ENCODE measurements around the gene MEIS2. TPM values are rescaled to one million over a fixed set of nuclear protein-coding genes. Genes with fewer than 3 reads are reported as not detected.

Gene MEIS2
- total RNA-seq, 5 donors from 2014 or later (not counting 1 experiment from before 2014, with no cell fraction given), result 0.38 to 0.54 TPM; not detected in 3

- ChIA-PET POLR2A (no interaction called here), CTCF (no interaction called here)
- H3K4me3 ChIP-seq (ENCODE audit: control insufficient read depth in 1 of 2, extremely low read depth in 1 of 2, low read length in 1 of 2), result no peak overlapping the region
- DNase-seq, result no peak
- no peak overlapping the region for H3K27ac Mint-ChIP-seq
- H3K27me3 ChIP-seq (replicated peaks in 1 of 2; ENCODE audit: control insufficient read depth in 2 of 2, extremely low read depth in 1 of 2, insufficient read depth in 2 of 2, low read length in 1 of 2), result peaks cover 36 to 43% of the 10 kb centered on the region in 2 experiments
- H3K27ac ChIP-seq (ENCODE audit: low read length), result no peak overlapping the region
- H3K36me3 Mint-ChIP-seq, result no peaks in the 10 kb centered on the region
- H3K9me3 Mint-ChIP-seq, result no peaks in the 10 kb centered on the region
- 46% methylated on average over 5 of the region's 13 CpGs for WGBS (ENCODE audit: insufficient coverage)
- no peaks in the 10 kb centered on the region for H3K36me3 ChIP-seq (ENCODE audit: control insufficient read depth in 2 of 2, extremely low read depth in 1 of 2, insufficient read depth in 1 of 2, low read length in 1 of 2)
- ATAC-seq (replicated peaks in 1 of 4), result no peak
- peaks cover 8 to 29% (median 14%) of the 10 kb centered on the region in 3 donors for H3K4me1 Mint-ChIP-seq
- no peak overlapping the region for H3K4me3 Mint-ChIP-seq
- H3K27me3 Mint-ChIP-seq, result peaks cover 87 to 90% of the 10 kb centered on the region in 2 donors
- no peaks in the 10 kb centered on the region for H3K9me3 ChIP-seq
- peaks cover 0 to 10% of the 10 kb centered on the region in 2 experiments for H3K4me1 ChIP-seq (ENCODE audit: control insufficient read depth in 1 of 2, extremely low read depth in 1 of 2, insufficient read depth in 2 of 2, low read length in 2 of 2)
Measured at GRCh38 chr15:36886191-36886590, 214.2 kb downstream of the MEIS2 start.

- no peaks in the 10 kb centered on the region for H3K9me3 Mint-ChIP-seq
- H3K27ac ChIP-seq (ENCODE audit: low read length), result no peak overlapping the region
Measured at GRCh38 chr15:36885771-36886170, 214.6 kb downstream of the MEIS2 start.

GRCh38 chr15:36884936-36885635 is 215.3 kb downstream of the MEIS2 start:
- Mint-ChIP-seq H3K27ac (no peak overlapping the region), H3K27me3 (peaks cover 87 to 93% of the 10 kb centered on the region in 2 donors), H3K4me1 (peaks cover 8 to 29% (median 14%) of the 10 kb centered on the region in 3 donors), H3K36me3 (no peaks in the 10 kb centered on the region), H3K9me3 (no peaks in the 10 kb centered on the region), H3K4me3 (no peak overlapping the region)
- H3K27me3 ChIP-seq (replicated peaks in 1 of 2; ENCODE audit: control insufficient read depth in 2 of 2, extremely low read depth in 1 of 2, insufficient read depth in 2 of 2, low read length in 1 of 2), result peaks cover 43 to 49% of the 10 kb centered on the region in 2 experiments
- ATAC-seq (replicated peaks in 1 of 4) (no peak), DNase-seq (no peak)
- peaks cover 0 to 12% of the 10 kb centered on the region in 2 experiments for H3K4me1 ChIP-seq (ENCODE audit: control insufficient read depth in 1 of 2, extremely low read depth in 1 of 2, insufficient read depth in 2 of 2, low read length in 2 of 2)
- H3K9me3 ChIP-seq, result no peaks in the 10 kb centered on the region
- ChIA-PET CTCF (no interaction called here), POLR2A (no interaction called here)
- no peaks in the 10 kb centered on the region for H3K36me3 ChIP-seq (ENCODE audit: control insufficient read depth in 2 of 2, extremely low read depth in 1 of 2, insufficient read depth in 1 of 2, low read length in 1 of 2)
- WGBS (ENCODE audit: insufficient coverage), result no CpG with 5 or more reads among the region's 7 CpGs
- no peak overlapping the region for H3K27ac ChIP-seq (ENCODE audit: low read length)
- no peak overlapping the region for H3K4me3 ChIP-seq (ENCODE audit: control insufficient read depth in 1 of 2, extremely low read depth in 1 of 2, low read length in 1 of 2)

More at GRCh38 chr15:36885771-36886170, 214.6 kb downstream of the MEIS2 start:
- peaks cover 8 to 29% (median 14%) of the 10 kb centered on the region in 3 donors for H3K4me1 Mint-ChIP-seq
- POLR2A ChIA-PET, result no interaction called here
- no peak overlapping the region for H3K4me3 ChIP-seq (ENCODE audit: control insufficient read depth in 1 of 2, extremely low read depth in 1 of 2, low read length in 1 of 2)
- no peaks in the 10 kb centered on the region for H3K36me3 Mint-ChIP-seq
- WGBS (ENCODE audit: insufficient coverage), result 28% methylated on average over 3 of the region's 3 CpGs
- H3K4me1 ChIP-seq (ENCODE audit: control insufficient read depth in 1 of 2, extremely low read depth in 1 of 2, insufficient read depth in 2 of 2, low read length in 2 of 2), result peaks cover 0 to 10% of the 10 kb centered on the region in 2 experiments
- CTCF ChIA-PET, result no interaction called here
- no peak overlapping the region for H3K27ac Mint-ChIP-seq
- H3K27me3 ChIP-seq (replicated peaks in 1 of 2; ENCODE audit: control insufficient read depth in 2 of 2, extremely low read depth in 1 of 2, insufficient read depth in 2 of 2, low read length in 1 of 2), result peaks cover 36 to 48% of the 10 kb centered on the region in 2 experiments
- H3K27me3 Mint-ChIP-seq, result peaks cover 88 to 90% of the 10 kb centered on the region in 2 donors
- no peak for ATAC-seq (replicated peaks in 1 of 4)
- H3K36me3 ChIP-seq (ENCODE audit: control insufficient read depth in 2 of 2, extremely low read depth in 1 of 2, insufficient read depth in 1 of 2, low read length in 1 of 2), result no peaks in the 10 kb centered on the region
- H3K4me3 Mint-ChIP-seq, result no peak overlapping the region
- no peaks in the 10 kb centered on the region for H3K9me3 ChIP-seq
- no peak for DNase-seq

- no peaks in the 10 kb centered on the region for H3K36me3 Mint-ChIP-seq
- H3K4me3 Mint-ChIP-seq, result no peak overlapping the region
- peaks cover 87 to 94% of the 10 kb centered on the region in 2 donors for H3K27me3 Mint-ChIP-seq
- no peak overlapping the region for H3K27ac ChIP-seq (ENCODE audit: low read length)
- CTCF ChIA-PET, result no interaction called here
- POLR2A ChIA-PET, result no interaction called here
- no CpG with 5 or more reads among the region's 3 CpGs for WGBS (ENCODE audit: insufficient coverage)
- peaks cover 8 to 29% (median 14%) of the 10 kb centered on the region in 3 donors for H3K4me1 Mint-ChIP-seq
- peaks cover 0 to 12% of the 10 kb centered on the region in 2 experiments for H3K4me1 ChIP-seq (ENCODE audit: control insufficient read depth in 1 of 2, extremely low read depth in 1 of 2, insufficient read depth in 2 of 2, low read length in 2 of 2)
- ATAC-seq (replicated peaks in 1 of 4) (no peak), DNase-seq (no peak)
- H3K36me3 ChIP-seq (ENCODE audit: control insufficient read depth in 2 of 2, extremely low read depth in 1 of 2, insufficient read depth in 1 of 2, low read length in 1 of 2), result no peaks in the 10 kb centered on the region
- no peak overlapping the region for H3K27ac Mint-ChIP-seq
- H3K27me3 ChIP-seq (replicated peaks in 1 of 2; ENCODE audit: control insufficient read depth in 2 of 2, extremely low read depth in 1 of 2, insufficient read depth in 2 of 2, low read length in 1 of 2), result peaks cover 49 to 54% of the 10 kb centered on the region in 2 experiments
- no peaks in the 10 kb centered on the region for H3K9me3 Mint-ChIP-seq
- H3K9me3 ChIP-seq, result no peaks in the 10 kb centered on the region
- no peak overlapping the region for H3K4me3 ChIP-seq (ENCODE audit: control insufficient read depth in 1 of 2, extremely low read depth in 1 of 2, low read length in 1 of 2)
Measured at GRCh38 chr15:36884518-36884875, 215.9 kb downstream of the MEIS2 start.

GRCh38 chr15:36883713-36884517 is 216.4 kb downstream of the MEIS2 start:
- WGBS (ENCODE audit: insufficient coverage), result 9% methylated on average over 24 of the region's 27 CpGs

GRCh38 chr15:36882487-36883131 is 217.7 kb downstream of the MEIS2 start:
- Mint-ChIP-seq H3K27me3 (peaks cover 89 to 94% of the 10 kb centered on the region in 2 donors), H3K9me3 (peaks cover 0 to 4% (median 0%) of the 10 kb centered on the region in 3 donors), H3K4me1 (peaks cover 12 to 40% (median 20%) of the 10 kb centered on the region in 3 donors), H3K4me3 (no peak overlapping the region), H3K27ac (no peak overlapping the region), H3K36me3 (no peaks in the 10 kb centered on the region)
- Histone ChIP-seq H3K4me3 (ENCODE audit: control insufficient read depth in 1 of 2, extremely low read depth in 1 of 2, low read length in 1 of 2) (no peak overlapping the region), H3K4me1 (ENCODE audit: control insufficient read depth in 1 of 2, extremely low read depth in 1 of 2, insufficient read depth in 2 of 2, low read length in 2 of 2) (peaks cover 0 to 16% of the 10 kb centered on the region in 2 experiments), H3K9me3 (no peaks in the 10 kb centered on the region), H3K36me3 (ENCODE audit: control insufficient read depth in 2 of 2, extremely low read depth in 1 of 2, insufficient read depth in 1 of 2, low read length in 1 of 2) (no peaks in the 10 kb centered on the region), H3K27me3 (replicated peaks in 1 of 2; ENCODE audit: control insufficient read depth in 2 of 2, extremely low read depth in 1 of 2, insufficient read depth in 2 of 2, low read length in 1 of 2) (peaks cover 50 to 59% of the 10 kb centered on the region in 2 experiments), H3K27ac (ENCODE audit: low read length) (no peak overlapping the region)
- CTCF ChIA-PET, result interaction anchor here in 1 of 2 donors (0.6 to 0.7 kb wide), 2 partner anchors 23 to 172 kb away, joined by 3 read pairs; no protein-coding TSS in a partner anchor
- 10% methylated on average over 15 of the region's 27 CpGs for WGBS (ENCODE audit: insufficient coverage)
- ATAC-seq (replicated peaks in 1 of 4) (no peak), DNase-seq (no peak)
- POLR2A ChIA-PET, result no interaction called here

More at GRCh38 chr15:36883713-36884517, 216.4 kb downstream of the MEIS2 start:
- Histone ChIP-seq H3K27ac (ENCODE audit: low read length) (no peak overlapping the region), H3K4me3 (ENCODE audit: control insufficient read depth in 1 of 2, extremely low read depth in 1 of 2, low read length in 1 of 2) (no peak overlapping the region), H3K36me3 (ENCODE audit: control insufficient read depth in 2 of 2, extremely low read depth in 1 of 2, insufficient read depth in 1 of 2, low read length in 1 of 2) (no peaks in the 10 kb centered on the region), H3K27me3 (replicated peaks in 1 of 2; ENCODE audit: control insufficient read depth in 2 of 2, extremely low read depth in 1 of 2, insufficient read depth in 2 of 2, low read length in 1 of 2) (peaks cover 50 to 58% of the 10 kb centered on the region in 2 experiments), H3K4me1 (ENCODE audit: control insufficient read depth in 1 of 2, extremely low read depth in 1 of 2, insufficient read depth in 2 of 2, low read length in 2 of 2) (peaks cover 0 to 12% of the 10 kb centered on the region in 2 experiments), H3K9me3 (no peaks in the 10 kb centered on the region)
- Mint-ChIP-seq H3K27ac (no peak overlapping the region), H3K9me3 (peaks cover 0 to 4% (median 0%) of the 10 kb centered on the region in 3 donors), H3K27me3 (peaks cover 88 to 94% of the 10 kb centered on the region in 2 donors), H3K36me3 (no peaks in the 10 kb centered on the region), H3K4me1 (peaks cover 8 to 33% (median 14%) of the 10 kb centered on the region in 3 donors), H3K4me3 (no peak overlapping the region)
- ChIA-PET CTCF (interaction anchor here in 1 of 2 donors (0.6 kb wide), 1 partner anchor 211 kb away, joined by 3 read pairs; no protein-coding TSS in a partner anchor), POLR2A (no interaction called here)
- DNase-seq (peak in 27 of 35 experiments; percentile 2 to 57 (median 20)), ATAC-seq (replicated peaks in 1 of 4) (no peak)

Data from T-cell (primary cell).